NCI-H748 treated with DMSO at 0.1 percent for 48 hours (cell line): ENCODE results near the gene CPEB4.
A peak's percentile ranks its signal among the peaks of the same experiment; 100 is the strongest.

ENCODE experiments used
- DNase-seq: peaks from one replicate; lab custom pipeline; 2025; lab: John Stamatoyannopoulos, UW

CPEB4 gene

DNA sequence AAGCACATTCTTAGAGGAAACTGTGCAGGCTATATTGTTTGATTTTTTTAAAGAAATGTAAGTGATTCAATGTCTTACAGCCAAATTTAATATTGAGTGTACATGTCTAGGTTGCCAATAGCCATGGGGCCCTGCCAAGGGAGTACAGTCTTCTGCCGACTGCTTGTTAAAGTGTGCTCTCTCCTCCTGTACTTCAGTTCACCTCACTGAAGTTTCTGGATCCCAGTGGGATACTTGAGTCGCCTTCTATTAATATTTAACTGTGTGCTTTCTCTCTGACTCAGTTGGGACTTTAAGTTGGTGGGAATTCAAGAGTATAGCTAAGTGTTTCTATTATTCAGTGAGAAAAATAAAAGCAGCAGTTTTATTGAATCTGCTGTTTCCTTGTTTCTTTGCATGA, 56.4 kb downstream of the CPEB4 start:
- DNase-seq = no peak

- DNase-seq = no peak
Observed at GRCh38 chr5:173945160-173945559, 57.0 kb downstream of the CPEB4 start.

DNA sequence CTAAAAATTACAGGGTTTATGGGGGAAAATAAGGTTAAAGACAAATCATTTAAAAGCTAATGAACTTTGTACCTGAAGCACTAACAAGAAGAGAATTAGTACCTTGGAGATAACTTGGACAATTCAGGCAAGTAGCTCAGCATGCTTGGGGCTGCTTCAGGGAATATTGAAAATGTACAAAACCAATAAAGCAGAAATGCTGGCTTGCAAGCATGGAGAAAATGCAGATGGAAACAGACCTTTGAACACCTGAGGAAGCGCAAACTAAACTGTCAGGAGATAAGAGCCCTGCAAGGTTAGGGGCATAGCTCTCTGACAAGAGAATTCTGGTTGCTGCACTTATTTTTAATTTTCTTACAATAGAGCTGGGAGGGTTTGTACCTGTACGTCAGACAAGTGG, 58.2 kb downstream of the CPEB4 start:
- DNase-seq = no peak

- no peak for DNase-seq
Observed at GRCh38 chr5:173950829-173951228, 62.7 kb downstream of the CPEB4 start.

GRCh38 chr5:173953528-173954090, 65.5 kb downstream of the CPEB4 start:
- no peak for DNase-seq

GRCh38 chr5:173954671-173955521, 66.7 kb downstream of the CPEB4 start:
- no peak for DNase-seq

- no peak for DNase-seq
Observed at GRCh38 chr5:173960986-173961385, 72.8 kb downstream of the CPEB4 start.

DNA sequence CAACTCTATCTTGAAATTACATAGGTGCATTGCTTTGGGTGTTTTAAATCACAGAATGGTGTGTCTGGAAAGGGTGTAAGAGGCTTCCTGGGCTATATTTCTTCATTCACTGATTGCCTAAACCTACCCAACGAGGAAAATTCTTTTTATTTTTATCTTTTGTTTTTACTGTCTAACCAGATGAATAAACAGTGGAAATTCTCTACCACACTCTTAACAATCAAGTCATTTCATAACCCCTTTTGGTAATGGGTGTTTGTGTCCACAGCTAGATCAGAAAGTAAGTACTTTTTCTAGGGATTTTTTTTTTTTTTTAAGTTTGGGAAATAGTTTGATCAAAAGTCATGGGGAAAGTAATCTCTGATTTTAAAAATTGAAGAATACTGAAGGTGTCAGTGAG, 73.3 kb downstream of the CPEB4 start:
- no peak for DNase-seq

DNA sequence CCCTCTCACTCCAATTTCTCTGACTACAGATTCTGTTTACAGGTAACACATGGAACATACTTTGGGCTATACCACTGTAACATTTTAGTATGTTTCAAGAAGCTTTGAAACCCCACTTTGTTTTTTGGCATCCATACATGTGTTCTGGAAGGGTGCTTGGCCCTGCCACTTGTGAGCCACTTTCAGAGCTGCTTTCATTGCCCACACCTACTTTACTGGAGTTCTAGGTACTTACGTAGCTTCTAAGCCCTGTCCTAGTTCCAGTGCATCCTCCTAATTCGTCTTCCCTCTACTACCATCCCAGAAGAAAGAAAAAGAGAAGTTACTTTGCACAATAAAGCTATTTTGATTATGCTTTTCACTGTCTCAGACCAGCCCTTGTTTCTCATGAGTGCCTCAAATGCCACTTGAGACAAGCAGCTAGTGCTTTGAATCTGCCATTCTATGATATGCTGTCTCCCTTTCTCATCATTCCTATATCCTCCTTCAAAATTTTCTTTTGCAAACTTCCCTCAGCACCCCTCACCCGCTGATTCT, 74.4 kb downstream of the CPEB4 start:
- DNase-seq = no peak

DNA sequence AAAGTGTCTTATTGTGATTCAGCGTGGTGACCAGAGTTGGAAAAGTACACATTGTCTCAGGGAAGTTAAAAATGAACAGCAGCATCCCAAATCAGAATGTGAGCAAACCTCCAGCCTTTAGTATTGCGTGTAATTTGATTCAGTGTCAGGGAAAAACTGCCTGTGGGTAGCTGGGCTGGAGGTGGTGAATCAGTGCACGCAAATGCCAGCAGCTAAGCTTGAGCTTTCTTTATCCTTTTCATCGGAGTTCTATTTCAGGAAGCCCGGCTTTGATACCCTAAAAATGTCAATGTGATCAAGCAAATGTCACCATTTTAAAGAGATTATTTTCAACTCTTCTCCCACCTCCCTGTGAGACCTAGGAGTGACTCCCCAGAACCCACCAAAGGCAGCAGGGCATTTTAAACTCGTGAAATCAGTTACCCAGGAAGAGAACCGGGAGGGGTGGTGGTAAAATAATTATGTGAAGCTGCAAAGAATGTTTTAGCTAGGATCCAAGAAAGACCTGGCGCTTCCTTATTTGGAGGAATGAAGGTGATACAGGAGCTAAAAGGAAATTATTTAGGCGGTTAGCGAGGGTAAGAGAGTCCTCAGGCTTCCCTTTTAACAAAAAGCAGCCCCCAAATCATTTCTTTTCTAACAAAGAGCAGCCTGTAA, 75.2 kb downstream of the CPEB4 start:
- peak; percentile 36 for DNase-seq

- DNase-seq = peak; percentile 92
Observed at GRCh38 chr5:173963867-173964441, 75.8 kb downstream of the CPEB4 start.

DNA sequence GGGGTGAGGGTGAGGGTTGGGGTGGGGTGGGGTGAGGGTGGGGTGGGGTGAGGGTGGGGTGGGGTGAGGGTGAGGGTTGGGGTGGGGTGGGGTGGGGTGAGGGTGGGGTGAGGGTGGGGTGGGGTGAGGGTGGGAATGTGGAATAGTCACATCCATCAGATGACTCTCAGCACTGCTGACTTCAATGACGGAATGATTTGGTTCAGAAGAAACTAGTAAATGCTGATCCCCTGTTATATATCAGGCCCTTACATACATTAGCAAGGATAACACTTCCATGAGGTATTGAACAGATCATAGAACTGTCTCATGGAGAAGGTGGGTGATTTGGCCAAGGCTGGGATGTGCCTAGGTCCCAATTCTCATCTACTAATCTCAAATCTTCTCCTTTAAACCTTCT, 76.4 kb downstream of the CPEB4 start:
- DNase-seq = no peak

- DNase-seq = no peak
Observed at GRCh38 chr5:173967241-173967640, 79.1 kb downstream of the CPEB4 start.

DNA sequence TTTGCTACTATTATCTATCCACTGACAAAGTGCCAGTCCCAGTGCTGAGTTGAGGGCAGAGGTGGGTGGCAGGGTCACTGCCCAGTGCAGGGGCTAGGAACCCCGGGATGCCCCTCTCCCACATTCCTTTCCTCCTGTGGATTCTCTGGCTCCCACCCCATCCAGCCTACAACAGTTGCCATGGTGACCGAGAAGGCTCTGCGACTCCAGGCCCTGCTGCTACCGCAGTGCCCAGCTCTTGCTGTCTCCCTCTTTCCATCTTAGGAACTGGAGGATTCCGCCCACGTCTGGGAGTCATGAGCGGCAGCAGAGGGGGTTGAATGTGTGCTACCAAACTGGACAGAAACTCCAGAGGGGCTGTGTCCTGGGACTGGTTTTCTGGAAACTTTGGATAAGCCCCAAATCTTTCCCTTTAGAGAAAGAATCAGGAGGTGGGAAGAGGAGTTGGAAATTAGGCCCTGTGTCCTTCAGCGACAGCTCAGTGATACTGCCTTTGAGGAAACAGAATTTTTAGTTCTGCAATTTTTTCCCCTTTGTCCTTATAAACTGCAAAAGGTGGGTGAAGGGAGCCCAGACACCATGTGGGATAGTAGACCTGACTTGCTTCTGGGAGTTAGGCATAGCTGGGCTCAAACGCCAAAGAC, 80.1 kb downstream of the CPEB4 start:
- no peak for DNase-seq

- no peak for DNase-seq
Observed at GRCh38 chr5:173969167-173970049, 81.3 kb downstream of the CPEB4 start.

DNA sequence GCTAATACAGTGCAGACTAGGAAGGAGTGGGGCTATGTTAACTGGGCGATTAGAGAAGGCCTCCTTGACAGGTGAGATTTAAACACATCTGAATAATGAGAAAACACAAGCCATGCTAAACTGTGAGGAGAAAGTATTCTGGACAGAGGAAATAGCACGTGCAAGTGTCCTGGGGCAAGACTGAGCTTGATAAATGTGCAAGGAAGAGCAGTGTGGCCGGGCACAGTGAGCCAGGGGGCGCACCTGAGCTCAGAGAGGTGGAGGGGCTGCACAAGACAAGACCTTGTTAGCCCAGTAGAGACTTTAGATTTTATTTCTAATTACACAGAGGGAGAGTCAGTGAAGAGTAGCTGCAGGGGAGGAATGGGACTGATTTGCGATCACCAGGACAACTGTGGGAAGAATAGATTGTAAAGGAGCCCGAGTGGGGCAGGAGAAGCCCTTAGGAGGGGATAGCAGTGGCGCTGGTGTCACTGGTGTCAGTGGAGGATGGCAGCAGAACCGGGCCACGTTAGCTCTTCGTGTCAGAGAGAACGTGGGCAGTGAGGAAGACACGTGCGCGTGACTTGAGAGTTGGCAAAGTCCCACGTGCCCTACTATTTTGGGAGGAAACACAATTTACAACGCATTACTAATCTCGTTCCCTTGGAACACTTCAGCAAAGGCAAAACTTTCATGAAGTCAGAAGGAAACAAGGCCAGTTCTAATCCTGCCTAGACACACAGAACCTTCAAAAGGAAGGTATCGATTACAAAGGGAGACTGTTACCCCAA, 82.9 kb downstream of the CPEB4 start:
- no peak for DNase-seq

GRCh38 chr5:173971681-173972345, 83.7 kb downstream of the CPEB4 start:
- no peak for DNase-seq

DNA sequence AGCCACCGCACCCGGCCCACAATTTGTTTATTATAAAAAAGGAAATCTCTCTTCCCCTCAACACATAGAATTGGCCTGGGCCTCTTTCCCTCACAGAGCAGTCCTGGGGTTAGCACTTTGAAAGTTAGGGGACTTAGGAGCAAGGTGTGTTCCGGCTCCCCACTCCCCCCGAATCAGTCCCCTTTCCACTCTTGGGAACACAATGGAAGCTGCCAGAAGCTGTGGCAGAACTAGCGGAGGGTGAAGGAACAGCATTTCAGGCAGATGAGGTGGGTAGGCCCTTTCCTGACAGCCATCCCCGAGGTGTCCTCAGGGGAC, 84.4 kb downstream of the CPEB4 start:
- no peak for DNase-seq

DNA sequence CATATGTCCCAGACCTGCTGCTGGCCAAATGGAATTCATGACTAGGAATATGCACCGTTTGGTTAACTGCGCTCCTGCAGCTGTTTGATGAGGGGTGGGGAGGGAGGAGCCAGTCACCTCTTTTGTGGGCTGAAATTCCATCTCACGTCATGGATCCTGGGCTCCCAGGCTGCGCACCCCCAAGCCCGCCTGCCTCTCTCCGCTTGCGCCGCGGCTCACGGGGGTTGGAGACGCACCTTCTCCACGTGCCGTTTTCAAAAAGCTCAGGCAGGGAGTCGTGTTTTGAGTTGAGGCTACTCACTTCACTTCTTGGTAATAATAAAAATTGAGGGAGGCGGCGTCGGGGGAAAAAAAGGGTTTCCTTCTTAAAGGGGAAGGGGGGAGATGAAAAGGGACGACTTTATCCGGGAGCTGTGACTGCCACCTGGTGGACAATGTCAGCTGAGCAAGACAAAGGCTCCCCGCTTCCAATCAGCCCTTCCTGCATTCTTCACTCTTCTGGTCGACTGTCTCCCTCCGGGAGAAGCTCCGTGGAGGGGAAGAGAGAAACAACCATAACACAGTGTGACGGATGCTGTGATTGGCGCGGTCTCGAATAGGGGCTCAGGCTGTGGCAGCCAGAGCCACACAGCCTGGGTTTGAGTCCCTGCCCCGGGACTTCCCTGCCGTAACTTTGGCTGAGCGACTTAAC, 84.9 kb downstream of the CPEB4 start:
- peak; percentile 88 for DNase-seq
